Measurements from ENCODE around the gene C16orf74. TPM values are rescaled to one million over a fixed set of nuclear protein-coding genes. Genes with fewer than 3 reads are reported as not detected.

C16orf74 gene
- total RNA-seq, 1 experiment from 2014 or later = 44.3 TPM

DNA sequence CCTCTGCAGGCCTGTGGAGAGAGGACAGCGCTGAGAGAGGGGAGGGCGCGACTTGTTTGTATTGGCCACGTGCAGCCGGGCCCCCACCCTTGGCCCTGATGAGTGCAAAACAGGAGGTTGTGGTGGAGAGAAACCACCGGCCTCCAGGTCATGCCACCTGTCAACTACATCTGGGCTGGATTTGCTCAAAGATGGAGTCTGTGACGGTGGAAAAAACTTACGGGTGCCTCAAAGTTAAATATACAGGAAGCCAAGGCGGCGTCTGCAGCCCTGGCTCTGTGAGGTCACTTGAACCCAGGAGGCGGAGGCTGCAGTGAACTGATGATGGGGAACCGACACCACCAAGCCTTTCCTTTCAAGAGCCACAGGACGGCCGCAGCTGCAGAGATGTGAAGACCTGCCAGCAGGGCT lies 15.7 kb downstream of the C16orf74 start:
- BruUV-seq (replicated peaks) = no TSS peak
- intact Hi-C loops (cut with micrococcal nuclease; ENCODE audit: unreplicated experiment) = no loop called here
- no peak overlapping the region for H2AFZ ChIP-seq
- no peak overlapping the region for H3K27ac ChIP-seq
- no peaks in the 10 kb centered on the region for H3K9me2 ChIP-seq (ENCODE audit: insufficient read depth)
- H4K20me1 ChIP-seq (ENCODE audit: insufficient read depth) = peaks cover 5% of the 10 kb centered on the region
- H3K79me2 ChIP-seq (ENCODE audit: low read depth) = 0 out of 2 replicates have a peak, but pooled peaks cover 5% of the 10 kb centered on the region
- POLR2A ChIA-PET (ENCODE audit: unreplicated experiment) = no interaction called here
- no peak for TF ChIP-seq EZH2 (IDR thresholded peaks at IDR 0.05; ENCODE audit: low read depth)
- TF ChIP-seq, protein P1, sequence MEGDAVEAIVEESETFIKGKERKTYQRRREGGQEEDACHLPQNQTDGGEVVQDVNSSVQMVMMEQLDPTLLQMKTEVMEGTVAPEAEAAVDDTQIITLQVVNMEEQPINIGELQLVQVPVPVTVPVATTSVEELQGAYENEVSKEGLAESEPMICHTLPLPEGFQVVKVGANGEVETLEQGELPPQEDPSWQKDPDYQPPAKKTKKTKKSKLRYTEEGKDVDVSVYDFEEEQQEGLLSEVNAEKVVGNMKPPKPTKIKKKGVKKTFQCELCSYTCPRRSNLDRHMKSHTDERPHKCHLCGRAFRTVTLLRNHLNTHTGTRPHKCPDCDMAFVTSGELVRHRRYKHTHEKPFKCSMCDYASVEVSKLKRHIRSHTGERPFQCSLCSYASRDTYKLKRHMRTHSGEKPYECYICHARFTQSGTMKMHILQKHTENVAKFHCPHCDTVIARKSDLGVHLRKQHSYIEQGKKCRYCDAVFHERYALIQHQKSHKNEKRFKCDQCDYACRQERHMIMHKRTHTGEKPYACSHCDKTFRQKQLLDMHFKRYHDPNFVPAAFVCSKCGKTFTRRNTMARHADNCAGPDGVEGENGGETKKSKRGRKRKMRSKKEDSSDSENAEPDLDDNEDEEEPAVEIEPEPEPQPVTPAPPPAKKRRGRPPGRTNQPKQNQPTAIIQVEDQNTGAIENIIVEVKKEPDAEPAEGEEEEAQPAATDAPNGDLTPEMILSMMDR (conservative IDR thresholded peaks at IDR 0.05) = no peak
- CTCF ChIA-PET = no interaction called here
- H3K9me3 ChIP-seq (ENCODE audit: insufficient read depth, low read depth) = no peaks in the 10 kb centered on the region
- peaks cover 19% of the 10 kb centered on the region; the same call in 1 of the 2 replicates for H3F3A ChIP-seq (ENCODE audit: insufficient read depth, low read depth)
- H3K27me3 ChIP-seq (ENCODE audit: insufficient read depth, low read depth) = no peaks in the 10 kb centered on the region
- H3K4me1 ChIP-seq (replicated peaks; ENCODE audit: insufficient read depth) = peaks cover 9% of the 10 kb centered on the region; the same call in 1 of the 2 replicates
- H3K4me2 ChIP-seq = no peak overlapping the region
- H3K36me3 ChIP-seq (ENCODE audit: low read depth) = no peaks in the 10 kb centered on the region
- no peak overlapping the region for H3K4me3 ChIP-seq
- DNase-seq = no peak

DNA sequence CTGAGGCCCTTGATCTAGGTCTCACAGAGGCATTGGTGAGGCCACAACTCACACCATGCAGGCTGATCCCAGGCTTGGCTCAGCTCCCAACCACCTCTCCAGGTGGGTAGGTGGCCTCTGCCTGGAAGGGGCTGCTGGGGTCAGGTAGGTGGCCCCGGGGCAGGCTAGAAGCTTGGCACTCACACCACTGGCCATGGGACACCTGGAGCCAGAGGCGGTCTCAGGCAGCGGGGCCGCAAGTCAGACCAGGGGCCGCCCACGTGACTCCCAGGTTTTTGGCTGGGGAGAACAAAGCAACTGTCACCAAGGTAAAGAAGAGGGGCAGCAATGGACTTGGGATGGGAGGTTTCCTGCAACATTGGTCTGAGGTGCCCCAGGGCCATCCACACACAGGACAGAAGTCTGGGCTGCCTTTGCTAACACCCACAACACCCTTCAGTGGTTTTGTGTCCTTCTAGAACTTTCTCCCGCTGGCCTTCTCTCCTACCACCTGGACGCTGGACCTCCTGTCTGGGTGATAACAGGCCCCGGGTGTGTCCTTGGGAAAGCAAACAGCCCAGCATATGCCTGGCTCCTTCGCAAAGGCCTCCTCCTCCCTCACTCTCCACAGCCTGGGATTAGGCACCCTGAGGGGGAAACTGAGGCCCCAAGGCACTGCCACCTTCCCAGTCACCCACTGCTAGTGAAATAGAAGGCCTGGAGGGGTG lies 16.4 kb downstream of the C16orf74 start:
- H3K27ac ChIP-seq = no peak overlapping the region
- TF ChIP-seq EZH2 (IDR thresholded peaks at IDR 0.05; ENCODE audit: low read depth) = no peak
- TF ChIP-seq, protein P1 (conservative IDR thresholded peaks at IDR 0.05) = no peak
- no peak overlapping the region for H2AFZ ChIP-seq
- 0 out of 2 replicates have a peak, but pooled peaks cover 5% of the 10 kb centered on the region for H3K79me2 ChIP-seq (ENCODE audit: low read depth)
- no TSS peak for BruUV-seq (replicated peaks)
- ChIA-PET CTCF (interaction anchor here (0.6 kb wide), 1 partner anchor 42 kb away, joined by 8 read pairs; no protein-coding TSS in a partner anchor), POLR2A (ENCODE audit: unreplicated experiment) (no interaction called here)
- H3K9me3 ChIP-seq (ENCODE audit: insufficient read depth, low read depth) = no peaks in the 10 kb centered on the region
- no peak for DNase-seq
- no peak overlapping the region for H3K4me2 ChIP-seq
- intact Hi-C loops (cut with micrococcal nuclease; ENCODE audit: unreplicated experiment) = no loop called here
- no peaks in the 10 kb centered on the region for H3K9me2 ChIP-seq (ENCODE audit: insufficient read depth)
- no peaks in the 10 kb centered on the region for H3K27me3 ChIP-seq (ENCODE audit: insufficient read depth, low read depth)
- no peaks in the 10 kb centered on the region for H3K36me3 ChIP-seq (ENCODE audit: low read depth)
- peaks cover 9% of the 10 kb centered on the region; the same call in 1 of the 2 replicates for H3K4me1 ChIP-seq (replicated peaks; ENCODE audit: insufficient read depth)
- peaks cover 5% of the 10 kb centered on the region for H4K20me1 ChIP-seq (ENCODE audit: insufficient read depth)
- peaks cover 19% of the 10 kb centered on the region; the same call in 1 of the 2 replicates for H3F3A ChIP-seq (ENCODE audit: insufficient read depth, low read depth)
- H3K4me3 ChIP-seq = no peak overlapping the region

DNA sequence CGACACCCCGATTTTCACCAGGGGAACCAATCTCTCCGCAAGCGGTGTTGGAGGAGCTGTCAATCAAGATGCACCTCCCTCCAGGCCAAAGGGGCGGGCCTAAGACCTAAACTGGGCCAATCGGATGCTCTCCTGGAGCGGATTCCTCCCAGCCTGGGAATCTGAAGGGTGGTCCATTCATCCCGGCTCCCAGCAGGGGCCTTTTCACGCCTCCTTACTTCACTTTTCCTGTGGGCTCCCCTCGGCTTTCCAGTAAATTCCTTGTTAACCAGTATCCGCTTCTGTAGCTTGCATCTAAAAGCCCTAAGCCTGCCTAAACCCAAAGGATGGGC lies 17.1 kb downstream of the C16orf74 start:
- TF ChIP-seq, protein P1 (conservative IDR thresholded peaks at IDR 0.05) = no peak
- no peak for TF ChIP-seq EZH2 (IDR thresholded peaks at IDR 0.05; ENCODE audit: low read depth)
- BruUV-seq (replicated peaks) = no TSS peak
- Histone ChIP-seq H3K9me2 (ENCODE audit: insufficient read depth) (no peaks in the 10 kb centered on the region), H3K79me2 (ENCODE audit: low read depth) (no peaks in the 10 kb centered on the region), H2AFZ (no peak overlapping the region), H3K4me3 (no peak overlapping the region), H3K36me3 (ENCODE audit: low read depth) (no peaks in the 10 kb centered on the region), H3K27ac (peak overlapping the region; percentile 24; the same call in 1 of the 2 replicates), H3K9me3 (ENCODE audit: insufficient read depth, low read depth) (no peaks in the 10 kb centered on the region), H4K20me1 (ENCODE audit: insufficient read depth) (peaks cover 5% of the 10 kb centered on the region; the same call in 1 of the 2 replicates), H3K27me3 (ENCODE audit: insufficient read depth, low read depth) (no peaks in the 10 kb centered on the region), H3K4me1 (replicated peaks; ENCODE audit: insufficient read depth) (peaks cover 9% of the 10 kb centered on the region; the same call in 1 of the 2 replicates), H3F3A (ENCODE audit: insufficient read depth, low read depth) (peaks cover 19% of the 10 kb centered on the region; the same call in 1 of the 2 replicates), H3K4me2 (no peak overlapping the region)
- ChIA-PET POLR2A (ENCODE audit: unreplicated experiment) (no interaction called here), CTCF (no interaction called here)
- no peak for DNase-seq
- intact Hi-C loops (cut with micrococcal nuclease; ENCODE audit: unreplicated experiment) = no loop called here
